Measurements from ENCODE around the gene NPAS3. TPM values are rescaled to one million over a fixed set of nuclear protein-coding genes. Genes with fewer than 3 reads are reported as not detected.

NPAS3 gene
- total RNA-seq, 1 donor from 2014 or later = 2.0 TPM

DNA sequence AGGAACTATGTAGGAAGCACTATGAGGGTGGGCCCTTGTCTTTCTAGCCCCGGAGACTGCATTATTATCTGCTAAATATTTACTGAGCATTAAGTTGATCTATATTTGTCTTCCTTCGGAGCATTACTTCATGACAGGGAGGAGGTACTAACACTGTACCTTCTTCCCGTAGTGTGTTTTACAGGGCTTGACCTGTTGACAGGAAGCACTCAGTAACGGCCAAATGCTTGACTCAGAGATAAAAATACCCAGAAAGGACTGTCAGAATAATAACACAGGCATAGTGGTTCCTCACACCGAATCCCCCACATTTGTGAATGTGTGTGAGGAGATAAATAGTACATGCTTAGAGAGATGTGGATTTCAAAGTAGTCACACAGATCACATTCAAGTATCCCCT, 545.6 kb downstream of the NPAS3 start:
- Histone ChIP-seq H3K36me3 (ENCODE audit: control insufficient read depth, insufficient read depth, low read length) (no peaks in the 10 kb centered on the region), H3K27me3 (ENCODE audit: control insufficient read depth, insufficient read depth, low read length) (no peaks in the 10 kb centered on the region), H3K4me3 (ENCODE audit: low read depth, low read length) (no peak overlapping the region)
- TF ChIP-seq, protein P1, sequence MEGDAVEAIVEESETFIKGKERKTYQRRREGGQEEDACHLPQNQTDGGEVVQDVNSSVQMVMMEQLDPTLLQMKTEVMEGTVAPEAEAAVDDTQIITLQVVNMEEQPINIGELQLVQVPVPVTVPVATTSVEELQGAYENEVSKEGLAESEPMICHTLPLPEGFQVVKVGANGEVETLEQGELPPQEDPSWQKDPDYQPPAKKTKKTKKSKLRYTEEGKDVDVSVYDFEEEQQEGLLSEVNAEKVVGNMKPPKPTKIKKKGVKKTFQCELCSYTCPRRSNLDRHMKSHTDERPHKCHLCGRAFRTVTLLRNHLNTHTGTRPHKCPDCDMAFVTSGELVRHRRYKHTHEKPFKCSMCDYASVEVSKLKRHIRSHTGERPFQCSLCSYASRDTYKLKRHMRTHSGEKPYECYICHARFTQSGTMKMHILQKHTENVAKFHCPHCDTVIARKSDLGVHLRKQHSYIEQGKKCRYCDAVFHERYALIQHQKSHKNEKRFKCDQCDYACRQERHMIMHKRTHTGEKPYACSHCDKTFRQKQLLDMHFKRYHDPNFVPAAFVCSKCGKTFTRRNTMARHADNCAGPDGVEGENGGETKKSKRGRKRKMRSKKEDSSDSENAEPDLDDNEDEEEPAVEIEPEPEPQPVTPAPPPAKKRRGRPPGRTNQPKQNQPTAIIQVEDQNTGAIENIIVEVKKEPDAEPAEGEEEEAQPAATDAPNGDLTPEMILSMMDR (IDR thresholded peaks at IDR 0.05; ENCODE audit: insufficient read depth, low read length, poor library complexity, severe bottlenecking) = no peak
- no peak for DNase-seq (ENCODE audit: low read depth)

DNA sequence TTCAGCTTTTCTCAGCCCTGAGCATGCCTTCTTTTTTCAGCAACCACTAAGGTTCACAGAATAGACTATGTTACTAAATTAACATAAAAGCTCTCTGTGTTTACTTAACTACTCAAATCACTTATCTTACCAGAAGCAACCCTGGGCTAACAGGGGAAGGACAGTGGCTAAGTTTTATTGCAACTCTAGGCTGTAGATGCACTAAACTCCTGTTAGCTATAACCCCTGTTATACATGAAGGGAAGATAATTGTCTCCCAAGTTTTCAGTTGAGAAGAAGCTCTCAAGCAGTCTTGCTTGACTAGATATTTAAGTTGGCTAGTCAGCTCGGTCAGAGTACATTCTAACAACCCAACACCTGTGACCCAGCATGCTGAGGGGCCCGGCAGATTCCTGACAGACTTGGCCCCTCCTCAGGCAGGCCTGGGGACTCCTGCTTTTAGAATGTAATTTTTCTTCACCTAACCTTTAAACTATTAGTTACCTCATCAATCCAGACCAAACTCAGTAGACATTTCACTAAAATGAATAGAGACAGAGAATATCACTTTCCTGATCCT, 547.7 kb downstream of the NPAS3 start:
- no peak overlapping the region for H3K4me3 ChIP-seq (ENCODE audit: low read depth, low read length)
- no peak for DNase-seq (ENCODE audit: low read depth)
- TF ChIP-seq, protein P1 (IDR thresholded peaks at IDR 0.05; ENCODE audit: insufficient read depth, low read length, poor library complexity, severe bottlenecking) = no peak

DNA sequence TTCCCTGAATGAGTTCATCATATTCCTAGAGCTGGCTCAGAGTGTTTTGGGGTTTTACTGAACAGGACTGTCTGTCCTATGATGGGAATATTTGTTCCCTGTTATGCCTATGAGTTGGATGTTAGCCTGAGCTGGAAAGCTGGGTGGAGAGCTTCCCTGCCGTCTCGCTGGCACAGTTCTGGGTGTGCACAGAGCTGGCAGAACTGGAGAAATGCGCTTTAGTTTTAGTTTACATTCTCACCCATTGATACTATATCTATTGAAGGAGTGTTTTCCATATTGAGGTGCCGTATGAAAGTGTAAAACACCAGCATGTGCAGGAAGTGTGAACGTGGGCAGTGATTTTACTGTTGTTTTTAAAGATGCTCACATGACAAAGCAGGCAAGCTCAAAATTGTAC, 549.9 kb downstream of the NPAS3 start:
- TF ChIP-seq, protein P1 (IDR thresholded peaks at IDR 0.05; ENCODE audit: insufficient read depth, low read length, poor library complexity, severe bottlenecking) = no peak
- no peaks in the 10 kb centered on the region for H3K27me3 ChIP-seq (ENCODE audit: control insufficient read depth, insufficient read depth, low read length)
- no peak for DNase-seq (ENCODE audit: low read depth)
- no peak overlapping the region for H3K4me3 ChIP-seq (ENCODE audit: low read depth, low read length)
- no peaks in the 10 kb centered on the region for H3K36me3 ChIP-seq (ENCODE audit: control insufficient read depth, insufficient read depth, low read length)

More for the DNA sequence above, 547.7 kb downstream of the NPAS3 start:
- no peaks in the 10 kb centered on the region for H3K27me3 ChIP-seq (ENCODE audit: control insufficient read depth, insufficient read depth, low read length)
- H3K36me3 ChIP-seq (ENCODE audit: control insufficient read depth, insufficient read depth, low read length) = no peaks in the 10 kb centered on the region

DNA sequence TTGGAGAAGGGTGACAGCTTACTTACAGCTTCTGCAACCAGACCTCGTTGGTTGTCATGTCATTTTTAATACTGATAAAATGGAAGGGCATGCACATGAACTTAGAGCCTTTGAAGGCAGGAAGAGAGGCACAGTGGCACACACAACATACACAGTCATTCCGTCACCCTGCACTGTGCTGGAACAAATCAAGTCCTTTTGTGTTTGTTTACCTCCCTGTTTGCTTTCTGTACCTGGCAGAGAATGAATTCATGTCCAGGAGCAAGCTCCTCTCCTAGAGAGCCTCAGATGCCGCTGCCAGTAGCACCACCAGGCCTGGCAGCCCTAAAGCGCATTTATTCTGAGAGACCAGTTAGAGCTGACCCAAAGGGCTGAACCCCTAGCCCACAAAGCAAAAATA, 551.9 kb downstream of the NPAS3 start:
- no peak overlapping the region for H3K4me3 ChIP-seq (ENCODE audit: low read depth, low read length)
- H3K27me3 ChIP-seq (ENCODE audit: control insufficient read depth, insufficient read depth, low read length) = no peaks in the 10 kb centered on the region
- TF ChIP-seq, protein P1 (IDR thresholded peaks at IDR 0.05; ENCODE audit: insufficient read depth, low read length, poor library complexity, severe bottlenecking) = no peak
- DNase-seq (ENCODE audit: low read depth) = no peak
- no peaks in the 10 kb centered on the region for H3K36me3 ChIP-seq (ENCODE audit: control insufficient read depth, insufficient read depth, low read length)

DNA sequence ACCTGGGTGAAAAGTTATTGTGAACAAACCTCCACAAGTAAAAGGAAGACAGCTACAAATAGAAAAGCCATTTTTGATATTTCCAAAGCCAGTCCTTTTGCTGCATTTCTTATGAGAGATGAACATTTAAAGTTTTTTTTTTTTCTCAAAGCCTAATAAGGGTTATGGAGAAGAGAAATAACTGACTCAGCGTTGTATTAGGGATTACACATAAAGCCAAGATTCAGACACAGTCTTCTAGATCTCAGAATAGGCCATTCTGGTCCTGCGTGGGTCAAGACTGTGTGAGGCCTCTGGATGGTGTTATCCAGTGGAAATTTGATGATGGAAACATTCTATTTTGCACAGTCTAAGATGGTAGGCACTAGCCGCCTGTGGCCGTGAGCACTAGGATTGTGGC, 552.4 kb downstream of the NPAS3 start:
- no peaks in the 10 kb centered on the region for H3K27me3 ChIP-seq (ENCODE audit: control insufficient read depth, insufficient read depth, low read length)
- TF ChIP-seq, protein P1 (IDR thresholded peaks at IDR 0.05; ENCODE audit: insufficient read depth, low read length, poor library complexity, severe bottlenecking) = no peak
- DNase-seq (ENCODE audit: low read depth) = no peak
- no peaks in the 10 kb centered on the region for H3K36me3 ChIP-seq (ENCODE audit: control insufficient read depth, insufficient read depth, low read length)
- H3K4me3 ChIP-seq (ENCODE audit: low read depth, low read length) = no peak overlapping the region

- Histone ChIP-seq H3K27me3 (ENCODE audit: control insufficient read depth, insufficient read depth, low read length) (no peaks in the 10 kb centered on the region), H3K4me3 (ENCODE audit: low read depth, low read length) (no peak overlapping the region), H3K36me3 (ENCODE audit: control insufficient read depth, insufficient read depth, low read length) (no peaks in the 10 kb centered on the region)
- TF ChIP-seq, protein P1 (IDR thresholded peaks at IDR 0.05; ENCODE audit: insufficient read depth, low read length, poor library complexity, severe bottlenecking) = no peak
- no peak for DNase-seq (ENCODE audit: low read depth)
Measured at GRCh38 chr14:33492491-33492890, 553.8 kb downstream of the NPAS3 start.

Data from kidney epithelial cell (primary cell).